Measurements from ENCODE around the gene TLDC2. TPM values are rescaled to one million over a fixed set of nuclear protein-coding genes. Genes with fewer than 3 reads are reported as not detected.
"Not testable (repeated sequence)": the region's sequence is repeated elsewhere in the genome, so short reads cannot be mapped to it uniquely, and the experiment has no call there.

Gene TLDC2
- total RNA-seq, 2 experiments from 2014 or later = not detected

GRCh38 chr20:36886859-36887751 is 11.2 kb downstream of the TLDC2 start:
- peak overlapping the region; percentile 33 for H3K27ac Mint-ChIP-seq
- POLR2A ChIA-PET = interaction anchor here (0.6 to 0.7 kb wide), 3 partner anchors 11 to 154 kb away, joined by 3 to 4 read pairs (median 4); no protein-coding TSS in a partner anchor

GRCh38 chr20:36887752-36888090 is 11.8 kb downstream of the TLDC2 start:
- peaks cover 12% of the 10 kb centered on the region for H3K36me3 Mint-ChIP-seq
- peaks cover 5% of the 10 kb centered on the region for H3K4me1 Mint-ChIP-seq
- peak overlapping the region; percentile 33 for H3K27ac Mint-ChIP-seq
- DNase-seq (no peak), ATAC-seq (ENCODE audit: low read depth) (no peak)
- no peaks in the 10 kb centered on the region for H3K9me3 Mint-ChIP-seq
- POLR2A ChIA-PET = interaction anchor here (0.7 kb wide), 1 partner anchor 154 kb away, joined by 4 read pairs; no protein-coding TSS in a partner anchor
- no peaks in the 10 kb centered on the region for H3K27me3 Mint-ChIP-seq
- H3K4me3 Mint-ChIP-seq = no peak overlapping the region

More at GRCh38 chr20:36886859-36887751, 11.2 kb downstream of the TLDC2 start:
- Mint-ChIP-seq H3K9me3 (no peaks in the 10 kb centered on the region), H3K36me3 (peaks cover 8% of the 10 kb centered on the region), H3K4me1 (peaks cover 5% of the 10 kb centered on the region), H3K27me3 (no peaks in the 10 kb centered on the region), H3K4me3 (no peak overlapping the region)
- ATAC-seq (ENCODE audit: low read depth) = peak; percentile 83
- DNase-seq = peak; percentile 85

- no peaks in the 10 kb centered on the region for H3K9me3 Mint-ChIP-seq
- ATAC-seq (ENCODE audit: low read depth) = no peak
- POLR2A ChIA-PET = no interaction called here
Observed at GRCh38 chr20:36888880-36889516, 13.1 kb downstream of the TLDC2 start.

GRCh38 chr20:36890586-36890985 is 14.6 kb downstream of the TLDC2 start:
- peaks cover 9% of the 10 kb centered on the region for H3K4me1 Mint-ChIP-seq
- peaks cover 23% of the 10 kb centered on the region for H3K36me3 Mint-ChIP-seq
- ATAC-seq (ENCODE audit: low read depth) = no peak
- H3K27me3 Mint-ChIP-seq = no peaks in the 10 kb centered on the region
- H3K9me3 Mint-ChIP-seq = no peaks in the 10 kb centered on the region
- POLR2A ChIA-PET = no interaction called here
- DNase-seq = no peak
- no peak overlapping the region for H3K27ac Mint-ChIP-seq
- H3K4me3 Mint-ChIP-seq = no peak overlapping the region

More at GRCh38 chr20:36888880-36889516, 13.1 kb downstream of the TLDC2 start:
- peaks cover 5% of the 10 kb centered on the region for H3K4me1 Mint-ChIP-seq
- H3K4me3 Mint-ChIP-seq = no peak overlapping the region
- H3K36me3 Mint-ChIP-seq = peaks cover 17% of the 10 kb centered on the region
- no peak overlapping the region for H3K27ac Mint-ChIP-seq
- H3K27me3 Mint-ChIP-seq = no peaks in the 10 kb centered on the region
- no peak for DNase-seq

- Mint-ChIP-seq H3K9me3 (no peaks in the 10 kb centered on the region), H3K4me3 (no peak overlapping the region), H3K27ac (no peak overlapping the region), H3K27me3 (no peaks in the 10 kb centered on the region), H3K4me1 (peaks cover 9% of the 10 kb centered on the region), H3K36me3 (peaks cover 22% of the 10 kb centered on the region)
- POLR2A ChIA-PET = interaction anchor here (0.7 kb wide), 1 partner anchor 13 kb away, joined by 3 read pairs; no protein-coding TSS in a partner anchor
- ATAC-seq (ENCODE audit: low read depth) (no peak), DNase-seq (no peak)
Observed at GRCh38 chr20:36891211-36891610, 15.3 kb downstream of the TLDC2 start.

GRCh38 chr20:36893801-36894200 is 17.9 kb downstream of the TLDC2 start:
- ATAC-seq (ENCODE audit: low read depth) (no peak), DNase-seq (no peak)
- POLR2A ChIA-PET = interaction anchor here (0.7 to 1.0 kb wide), 2 partner anchors 11 to 30 kb away, joined by 3 to 4 read pairs; no protein-coding TSS in a partner anchor
- H3K4me1 Mint-ChIP-seq = peaks cover 8% of the 10 kb centered on the region
- no peaks in the 10 kb centered on the region for H3K9me3 Mint-ChIP-seq
- no peak overlapping the region for H3K27ac Mint-ChIP-seq
- no peak overlapping the region for H3K4me3 Mint-ChIP-seq
- H3K27me3 Mint-ChIP-seq = no peaks in the 10 kb centered on the region
- H3K36me3 Mint-ChIP-seq = peaks cover 31% of the 10 kb centered on the region

- ATAC-seq (ENCODE audit: low read depth) = no peak
- POLR2A ChIA-PET = no interaction called here
- no peaks in the 10 kb centered on the region for H3K9me3 Mint-ChIP-seq
- H3K27ac Mint-ChIP-seq = peak overlapping the region; percentile 72
- H3K4me1 Mint-ChIP-seq = peaks cover 8% of the 10 kb centered on the region
- H3K27me3 Mint-ChIP-seq = no peaks in the 10 kb centered on the region
- no peak for DNase-seq
- H3K36me3 Mint-ChIP-seq = peaks cover 31% of the 10 kb centered on the region
- H3K4me3 Mint-ChIP-seq = no peak overlapping the region
Observed at GRCh38 chr20:36895036-36895435, 19.1 kb downstream of the TLDC2 start.

- ATAC-seq (ENCODE audit: low read depth) (peak; percentile 75), DNase-seq (no peak)
- POLR2A ChIA-PET = interaction anchor here (0.8 kb wide), 1 partner anchor 11 kb away, joined by 4 read pairs; no protein-coding TSS in a partner anchor
- Mint-ChIP-seq H3K36me3 (peaks cover 35% of the 10 kb centered on the region), H3K27ac (peak overlapping the region; percentile 89), H3K9me3 (no peaks in the 10 kb centered on the region), H3K27me3 (no peaks in the 10 kb centered on the region), H3K4me1 (peaks cover 19% of the 10 kb centered on the region), H3K4me3 (peak overlapping the region; percentile 64)
Observed at GRCh38 chr20:36904690-36905089, 28.8 kb downstream of the TLDC2 start.

- Mint-ChIP-seq H3K4me1 (peaks cover 20% of the 10 kb centered on the region), H3K4me3 (peak overlapping the region; percentile 2), H3K27ac (peak overlapping the region; percentile 20), H3K36me3 (peaks cover 36% of the 10 kb centered on the region)
- not testable (repeated sequence) for DNase-seq; H3K9me3 Mint-ChIP-seq; ATAC-seq (ENCODE audit: low read depth); H3K27me3 Mint-ChIP-seq
- POLR2A ChIA-PET = interaction anchor here (0.6 kb wide), 1 partner anchor 111 kb away, joined by 5 read pairs; no protein-coding TSS in a partner anchor
Observed at GRCh38 chr20:36905566-36905965, 29.6 kb downstream of the TLDC2 start.

- Mint-ChIP-seq H3K27ac (peak overlapping the region; percentile 20), H3K4me1 (peaks cover 20% of the 10 kb centered on the region), H3K36me3 (peaks cover 35% of the 10 kb centered on the region), H3K4me3 (peak overlapping the region; percentile 2)
- H3K27me3 Mint-ChIP-seq; DNase-seq; H3K9me3 Mint-ChIP-seq; ATAC-seq (ENCODE audit: low read depth); POLR2A ChIA-PET: not testable (repeated sequence)
Observed at GRCh38 chr20:36906086-36906485, 30.1 kb downstream of the TLDC2 start.

GRCh38 chr20:36908603-36909002 is 32.7 kb downstream of the TLDC2 start:
- Mint-ChIP-seq H3K4me3 (no peak overlapping the region), H3K4me1 (peaks cover 18% of the 10 kb centered on the region), H3K27ac (no peak overlapping the region), H3K27me3 (no peaks in the 10 kb centered on the region), H3K9me3 (no peaks in the 10 kb centered on the region), H3K36me3 (peaks cover 32% of the 10 kb centered on the region)
- ATAC-seq (ENCODE audit: low read depth) (no peak), DNase-seq (no peak)
- POLR2A ChIA-PET = no interaction called here

- no peak overlapping the region for H3K4me3 Mint-ChIP-seq
- peaks cover 29% of the 10 kb centered on the region for H3K36me3 Mint-ChIP-seq
- DNase-seq (no peak), ATAC-seq (ENCODE audit: low read depth) (no peak)
- H3K27me3 Mint-ChIP-seq = no peaks in the 10 kb centered on the region
- POLR2A ChIA-PET = interaction anchor here (0.6 kb wide), 1 partner anchor 13 kb away, joined by 3 read pairs; no protein-coding TSS in a partner anchor
- peaks cover 2% of the 10 kb centered on the region for H3K4me1 Mint-ChIP-seq
- no peak overlapping the region for H3K27ac Mint-ChIP-seq
- H3K9me3 Mint-ChIP-seq = no peaks in the 10 kb centered on the region
Observed at GRCh38 chr20:36916199-36916598, 40.3 kb downstream of the TLDC2 start.

GRCh38 chr20:36917240-36917639 is 41.3 kb downstream of the TLDC2 start:
- H3K36me3 Mint-ChIP-seq = peaks cover 23% of the 10 kb centered on the region
- DNase-seq = no peak

More at GRCh38 chr20:36917240-36917639, 41.3 kb downstream of the TLDC2 start:
- no peak for ATAC-seq (ENCODE audit: low read depth)
- Mint-ChIP-seq H3K4me1 (peaks cover 2% of the 10 kb centered on the region), H3K27me3 (no peaks in the 10 kb centered on the region), H3K9me3 (no peaks in the 10 kb centered on the region), H3K4me3 (no peak overlapping the region), H3K27ac (no peak overlapping the region)
- POLR2A ChIA-PET = no interaction called here

Data from activated naive CD8-positive, alpha-beta T cell treated with anti-CD3 and anti-CD28 coated beads, Interleukin-2, amount 10 ng/mL, durations not matched to agents 7 days and 5 days (primary cell).